ENCODE data around the gene CAPN15.

The CAPN15 gene

GRCh38 chr16:554640-555365 is 27.3 kb downstream of the CAPN15 start:
- H3K4me3 ChIP-seq (ENCODE audit: low read depth in 1 of 2, low read length in 2 of 2), result no peak overlapping the region
- H3K36me3 ChIP-seq (ENCODE audit: insufficient read depth, low read length), result no peaks in the 10 kb centered on the region
- H3K9ac ChIP-seq (ENCODE audit: low read length), result no peak overlapping the region
- no peak overlapping the region for H3K27ac ChIP-seq (ENCODE audit: low read depth, low read length)
- H3K4me1 ChIP-seq (ENCODE audit: insufficient read depth, low read length), result no peaks in the 10 kb centered on the region
- H3K9me3 ChIP-seq (ENCODE audit: low read length), result no peaks in the 10 kb centered on the region
- H3K27me3 ChIP-seq (ENCODE audit: control insufficient read depth in 1 of 2, insufficient read depth in 2 of 2, low read length in 2 of 2), result peaks cover 0 to 14% of the 10 kb centered on the region in 2 donors

- H3K4me3 ChIP-seq (ENCODE audit: low read depth in 1 of 2, low read length in 2 of 2), result no peak overlapping the region
- peaks cover 0 to 18% of the 10 kb centered on the region in 2 donors for H3K27me3 ChIP-seq (ENCODE audit: control insufficient read depth in 1 of 2, insufficient read depth in 2 of 2, low read length in 2 of 2)
- no peak overlapping the region for H3K27ac ChIP-seq (ENCODE audit: low read depth, low read length)
- no peaks in the 10 kb centered on the region for H3K36me3 ChIP-seq (ENCODE audit: insufficient read depth, low read length)
- H3K4me1 ChIP-seq (ENCODE audit: insufficient read depth, low read length), result no peaks in the 10 kb centered on the region
- no peaks in the 10 kb centered on the region for H3K9me3 ChIP-seq (ENCODE audit: low read length)
- no peak overlapping the region for H3K9ac ChIP-seq (ENCODE audit: low read length)
Measured at GRCh38 chr16:555528-556473, 28.3 kb downstream of the CAPN15 start.

- no peaks in the 10 kb centered on the region for H3K36me3 ChIP-seq (ENCODE audit: insufficient read depth, low read length)
- H3K9me3 ChIP-seq (ENCODE audit: low read length), result no peaks in the 10 kb centered on the region
- no peak overlapping the region for H3K4me3 ChIP-seq (ENCODE audit: low read depth in 1 of 2, low read length in 2 of 2)
- no peaks in the 10 kb centered on the region for H3K4me1 ChIP-seq (ENCODE audit: insufficient read depth, low read length)
- no peak overlapping the region for H3K9ac ChIP-seq (ENCODE audit: low read length)
- H3K27ac ChIP-seq (ENCODE audit: low read depth, low read length), result no peak overlapping the region
- H3K27me3 ChIP-seq (ENCODE audit: control insufficient read depth in 1 of 2, insufficient read depth in 2 of 2, low read length in 2 of 2), result peaks cover 0 to 26% of the 10 kb centered on the region in 2 donors
Measured at GRCh38 chr16:556474-557173, 29.1 kb downstream of the CAPN15 start.

- Histone ChIP-seq H3K4me1 (ENCODE audit: insufficient read depth, low read length) (no peaks in the 10 kb centered on the region), H3K27ac (ENCODE audit: low read depth, low read length) (no peak overlapping the region), H3K36me3 (ENCODE audit: insufficient read depth, low read length) (no peaks in the 10 kb centered on the region), H3K27me3 (ENCODE audit: control insufficient read depth in 1 of 2, insufficient read depth in 2 of 2, low read length in 2 of 2) (peaks cover 0 to 34% of the 10 kb centered on the region in 2 donors), H3K4me3 (ENCODE audit: low read depth in 1 of 2, low read length in 2 of 2) (no peak overlapping the region), H3K9me3 (ENCODE audit: low read length) (no peaks in the 10 kb centered on the region), H3K9ac (ENCODE audit: low read length) (no peak overlapping the region)
Measured at GRCh38 chr16:557463-558297, 30.2 kb downstream of the CAPN15 start.

- Histone ChIP-seq H3K9me3 (ENCODE audit: low read length) (no peaks in the 10 kb centered on the region), H3K36me3 (ENCODE audit: insufficient read depth, low read length) (no peaks in the 10 kb centered on the region), H3K27ac (ENCODE audit: low read depth, low read length) (no peak overlapping the region), H3K27me3 (ENCODE audit: control insufficient read depth in 1 of 2, insufficient read depth in 2 of 2, low read length in 2 of 2) (peaks cover 0 to 37% of the 10 kb centered on the region in 2 donors), H3K4me1 (ENCODE audit: insufficient read depth, low read length) (no peaks in the 10 kb centered on the region), H3K9ac (ENCODE audit: low read length) (no peak overlapping the region), H3K4me3 (ENCODE audit: low read depth in 1 of 2, low read length in 2 of 2) (no peak overlapping the region)
Measured at GRCh38 chr16:558298-559020, 30.9 kb downstream of the CAPN15 start.

GRCh38 chr16:559021-559380 is 31.5 kb downstream of the CAPN15 start:
- Histone ChIP-seq H3K9me3 (ENCODE audit: low read length) (no peaks in the 10 kb centered on the region), H3K27ac (ENCODE audit: low read depth, low read length) (no peak overlapping the region), H3K9ac (ENCODE audit: low read length) (no peak overlapping the region), H3K4me3 (ENCODE audit: low read depth in 1 of 2, low read length in 2 of 2) (no peak overlapping the region), H3K27me3 (ENCODE audit: control insufficient read depth in 1 of 2, insufficient read depth in 2 of 2, low read length in 2 of 2) (peaks cover 0 to 40% of the 10 kb centered on the region in 2 donors), H3K4me1 (ENCODE audit: insufficient read depth, low read length) (no peaks in the 10 kb centered on the region), H3K36me3 (ENCODE audit: insufficient read depth, low read length) (no peaks in the 10 kb centered on the region)

- Histone ChIP-seq H3K36me3 (ENCODE audit: insufficient read depth, low read length) (no peaks in the 10 kb centered on the region), H3K9me3 (ENCODE audit: low read length) (no peaks in the 10 kb centered on the region), H3K4me1 (ENCODE audit: insufficient read depth, low read length) (no peaks in the 10 kb centered on the region), H3K27me3 (ENCODE audit: control insufficient read depth in 1 of 2, insufficient read depth in 2 of 2, low read length in 2 of 2) (peaks cover 0 to 40% of the 10 kb centered on the region in 2 donors), H3K27ac (ENCODE audit: low read depth, low read length) (no peak overlapping the region), H3K4me3 (ENCODE audit: low read depth in 1 of 2, low read length in 2 of 2) (no peak overlapping the region), H3K9ac (ENCODE audit: low read length) (no peak overlapping the region)
Measured at GRCh38 chr16:559411-560203, 32.1 kb downstream of the CAPN15 start.

GRCh38 chr16:560204-560700 is 32.7 kb downstream of the CAPN15 start, which contains the start of gene PRR35:
Gene PRR35 (plus strand): TSS chr16:560394. CDS start chr16:563295, 2,901 bp downstream.
- H3K4me1 ChIP-seq (ENCODE audit: insufficient read depth, low read length), result peaks cover 2% of the 10 kb centered on the region
- no peaks in the 10 kb centered on the region for H3K36me3 ChIP-seq (ENCODE audit: insufficient read depth, low read length)
- H3K9me3 ChIP-seq (ENCODE audit: low read length), result no peaks in the 10 kb centered on the region
- peaks cover 0 to 40% of the 10 kb centered on the region in 2 donors for H3K27me3 ChIP-seq (ENCODE audit: control insufficient read depth in 1 of 2, insufficient read depth in 2 of 2, low read length in 2 of 2)
- H3K4me3 ChIP-seq (ENCODE audit: low read depth in 1 of 2, low read length in 2 of 2), result no peak within 1 kb of the TSS
- no peak within 1 kb of the TSS for H3K9ac ChIP-seq (ENCODE audit: low read length)
- no peak within 1 kb of the TSS for H3K27ac ChIP-seq (ENCODE audit: low read depth, low read length)

- Histone ChIP-seq H3K4me1 (ENCODE audit: insufficient read depth, low read length) (peaks cover 6% of the 10 kb centered on the region), H3K9me3 (ENCODE audit: low read length) (no peaks in the 10 kb centered on the region), H3K4me3 (ENCODE audit: low read depth in 1 of 2, low read length in 2 of 2) (no peak overlapping the region), H3K27me3 (ENCODE audit: control insufficient read depth in 1 of 2, insufficient read depth in 2 of 2, low read length in 2 of 2) (peaks cover 0 to 40% of the 10 kb centered on the region in 2 donors), H3K36me3 (ENCODE audit: insufficient read depth, low read length) (no peaks in the 10 kb centered on the region), H3K27ac (ENCODE audit: low read depth, low read length) (no peak overlapping the region), H3K9ac (ENCODE audit: low read length) (no peak overlapping the region)
Measured at GRCh38 chr16:560701-561412, 33.3 kb downstream of the CAPN15 start.

Data from muscle layer of colon (tissue), 2 donors.